ENCODE results near the gene GPR55. TPM values are rescaled to one million over a fixed set of nuclear protein-coding genes. Genes with fewer than 3 reads are reported as not detected.
"Not testable (repeated sequence)": the region's sequence is repeated elsewhere in the genome, so short reads cannot be mapped to it uniquely, and the experiment has no call there.

Gene GPR55
- total RNA-seq, 2 donors from 2014 or later, result not detected

DNA sequence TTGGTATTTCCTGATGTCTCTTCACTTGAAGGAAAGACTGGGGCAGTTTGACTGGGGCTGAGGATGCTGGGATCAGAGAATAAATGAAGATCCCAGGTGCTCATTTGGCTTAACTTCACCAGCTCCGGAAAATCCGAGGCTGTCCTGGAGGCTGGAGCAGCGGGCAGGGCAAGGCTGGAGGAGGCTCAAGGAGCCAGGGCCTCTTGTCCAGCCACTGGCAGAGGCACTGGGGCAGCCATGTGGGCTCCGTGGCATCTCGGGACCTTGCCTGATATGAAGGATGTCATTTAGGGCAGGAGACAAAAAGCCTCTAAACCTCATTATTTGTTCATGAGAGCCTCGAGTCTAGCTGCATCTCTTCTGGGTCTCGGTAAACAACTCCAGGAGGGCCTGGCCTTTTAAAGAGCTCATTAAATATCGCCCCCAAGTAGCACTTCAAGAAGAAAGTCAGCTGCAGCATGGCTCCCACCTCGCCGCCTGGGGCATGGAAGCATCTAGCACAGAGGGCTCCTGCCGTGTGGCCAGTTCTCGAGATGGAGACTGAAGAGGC is 13.5 kb upstream of the GPR55 start:
- no peak for ATAC-seq (ENCODE audit: insufficient number of reproducible peaks, low FRiP score, low read depth)
- no peaks in the 10 kb centered on the region for H3K4me1 ChIP-seq (ENCODE audit: control insufficient read depth in 1 of 2, low read depth in 2 of 2)
- H3K36me3 ChIP-seq, result no peaks in the 10 kb centered on the region
- no peak overlapping the region for H3K27ac ChIP-seq
- no peak for DNase-seq (ENCODE audit: low spot score)
- no peaks in the 10 kb centered on the region for H3K27me3 ChIP-seq (replicated peaks; ENCODE audit: insufficient read depth)
- peaks cover 9% of the 10 kb centered on the region for H3K9me3 ChIP-seq
- H3K4me3 ChIP-seq, result no peak overlapping the region
- TF ChIP-seq, protein P1, sequence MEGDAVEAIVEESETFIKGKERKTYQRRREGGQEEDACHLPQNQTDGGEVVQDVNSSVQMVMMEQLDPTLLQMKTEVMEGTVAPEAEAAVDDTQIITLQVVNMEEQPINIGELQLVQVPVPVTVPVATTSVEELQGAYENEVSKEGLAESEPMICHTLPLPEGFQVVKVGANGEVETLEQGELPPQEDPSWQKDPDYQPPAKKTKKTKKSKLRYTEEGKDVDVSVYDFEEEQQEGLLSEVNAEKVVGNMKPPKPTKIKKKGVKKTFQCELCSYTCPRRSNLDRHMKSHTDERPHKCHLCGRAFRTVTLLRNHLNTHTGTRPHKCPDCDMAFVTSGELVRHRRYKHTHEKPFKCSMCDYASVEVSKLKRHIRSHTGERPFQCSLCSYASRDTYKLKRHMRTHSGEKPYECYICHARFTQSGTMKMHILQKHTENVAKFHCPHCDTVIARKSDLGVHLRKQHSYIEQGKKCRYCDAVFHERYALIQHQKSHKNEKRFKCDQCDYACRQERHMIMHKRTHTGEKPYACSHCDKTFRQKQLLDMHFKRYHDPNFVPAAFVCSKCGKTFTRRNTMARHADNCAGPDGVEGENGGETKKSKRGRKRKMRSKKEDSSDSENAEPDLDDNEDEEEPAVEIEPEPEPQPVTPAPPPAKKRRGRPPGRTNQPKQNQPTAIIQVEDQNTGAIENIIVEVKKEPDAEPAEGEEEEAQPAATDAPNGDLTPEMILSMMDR (IDR thresholded peaks at IDR 0.05), result no peak

DNA sequence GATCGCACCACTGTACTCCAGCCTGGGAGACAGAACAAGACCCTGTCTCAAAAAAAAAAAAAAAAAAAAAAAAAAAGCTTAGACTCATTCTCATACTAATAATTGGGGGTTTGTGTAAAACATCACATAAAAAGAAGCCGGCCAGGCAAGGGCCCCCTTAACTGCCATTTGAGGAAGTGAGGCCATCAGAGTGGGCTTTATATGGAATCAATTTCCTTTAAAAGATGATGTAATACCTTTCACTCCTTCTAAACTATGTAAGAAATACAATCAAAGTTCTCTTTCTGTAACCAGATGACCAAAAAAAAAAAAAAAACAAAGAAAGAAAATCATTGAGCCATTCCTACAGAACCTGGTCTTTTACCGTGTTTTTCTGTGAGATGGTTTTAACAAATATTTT is 13.1 kb upstream of the GPR55 start:
- ATAC-seq (ENCODE audit: insufficient number of reproducible peaks, low FRiP score, low read depth) (no peak), DNase-seq (ENCODE audit: low spot score) (no peak)
- Histone ChIP-seq H3K36me3 (no peaks in the 10 kb centered on the region), H3K27me3 (replicated peaks; ENCODE audit: insufficient read depth) (no peaks in the 10 kb centered on the region), H3K4me1 (ENCODE audit: control insufficient read depth in 1 of 2, low read depth in 2 of 2) (no peaks in the 10 kb centered on the region), H3K9me3 (peaks cover 9% of the 10 kb centered on the region), H3K4me3 (no peak overlapping the region), H3K27ac (no peak overlapping the region)
- TF ChIP-seq, protein P1 (IDR thresholded peaks at IDR 0.05), result no peak

DNA sequence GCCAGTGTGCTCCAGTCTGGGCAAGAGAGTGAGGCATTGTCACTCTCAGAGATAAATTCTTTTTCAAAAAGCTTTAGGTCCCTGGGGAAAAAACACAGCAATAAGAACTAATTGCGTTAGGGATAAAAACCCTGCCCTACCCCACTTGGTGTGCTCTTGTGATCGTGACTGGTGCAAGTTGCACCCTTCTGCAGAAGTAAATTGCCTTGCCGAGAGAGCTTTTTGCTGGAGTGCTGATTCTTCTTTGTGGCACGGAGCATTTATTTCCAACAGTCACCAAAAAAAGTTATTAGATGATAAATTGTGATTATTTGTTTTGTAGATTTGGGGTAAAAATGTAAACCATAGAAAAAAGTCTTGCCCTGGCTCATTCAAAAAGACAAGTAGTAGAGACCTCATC is 12.3 kb upstream of the GPR55 start:
- ATAC-seq (ENCODE audit: insufficient number of reproducible peaks, low FRiP score, low read depth), result no peak
- H3K9me3 ChIP-seq, result peaks cover 9% of the 10 kb centered on the region
- TF ChIP-seq, protein P1 (IDR thresholded peaks at IDR 0.05), result no peak
- H3K27ac ChIP-seq, result no peak overlapping the region
- H3K27me3 ChIP-seq (replicated peaks; ENCODE audit: insufficient read depth), result no peaks in the 10 kb centered on the region
- peaks cover 0 to 5% of the 10 kb centered on the region in 2 donors for H3K4me1 ChIP-seq (ENCODE audit: control insufficient read depth in 1 of 2, low read depth in 2 of 2)
- no peak for DNase-seq (ENCODE audit: low spot score)
- no peaks in the 10 kb centered on the region for H3K36me3 ChIP-seq
- no peak overlapping the region for H3K4me3 ChIP-seq

DNA sequence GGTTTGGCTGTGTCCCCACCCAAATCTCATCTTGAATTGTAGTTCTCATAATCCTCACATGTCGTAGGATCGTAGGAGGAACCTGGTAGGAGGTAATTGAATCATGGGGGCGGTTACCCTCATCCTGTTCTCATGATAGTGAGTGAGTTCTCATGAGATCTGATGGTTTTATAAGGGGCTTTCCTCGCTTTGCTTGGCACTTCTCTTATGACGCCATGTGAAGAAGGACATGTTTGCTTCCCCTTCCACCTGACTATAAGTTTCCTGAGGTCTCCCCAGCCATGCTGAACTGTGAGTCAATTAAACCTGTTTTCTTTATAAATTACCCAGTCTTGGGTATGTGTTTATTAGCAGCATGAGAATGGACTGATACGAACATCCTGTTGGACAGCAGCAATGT is 11.2 kb upstream of the GPR55 start:
- not testable (repeated sequence) for H3K27ac ChIP-seq; H3K4me1 ChIP-seq (ENCODE audit: control insufficient read depth in 1 of 2, low read depth in 2 of 2); ATAC-seq (ENCODE audit: insufficient number of reproducible peaks, low FRiP score, low read depth); DNase-seq (ENCODE audit: low spot score); H3K4me3 ChIP-seq; H3K36me3 ChIP-seq; H3K27me3 ChIP-seq (replicated peaks; ENCODE audit: insufficient read depth); H3K9me3 ChIP-seq

DNA sequence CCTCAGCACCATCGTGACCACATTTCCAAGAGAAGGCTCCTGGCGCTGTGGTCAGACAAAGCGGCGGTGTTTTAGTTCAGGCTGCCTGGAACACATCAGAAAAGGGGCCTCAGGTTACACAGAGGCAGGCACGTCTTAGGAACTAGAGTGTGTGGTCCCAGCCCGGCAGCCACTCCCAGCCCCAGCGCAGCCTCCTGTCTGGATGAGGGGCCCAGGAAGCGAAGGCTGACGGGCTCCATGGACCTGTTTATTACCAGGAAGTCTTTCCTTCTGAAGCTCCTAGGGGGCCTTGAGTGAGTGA is 10.0 kb upstream of the GPR55 start:
- peaks cover 9% of the 10 kb centered on the region for H3K9me3 ChIP-seq

More for the DNA sequence above, 10.0 kb upstream of the GPR55 start:
- ATAC-seq (ENCODE audit: insufficient number of reproducible peaks, low FRiP score, low read depth) (no peak), DNase-seq (ENCODE audit: low spot score) (no peak)
- H3K4me1 ChIP-seq (ENCODE audit: control insufficient read depth in 1 of 2, low read depth in 2 of 2), result peaks cover 0 to 8% of the 10 kb centered on the region in 2 donors
- H3K27me3 ChIP-seq (replicated peaks; ENCODE audit: insufficient read depth), result no peaks in the 10 kb centered on the region
- TF ChIP-seq, protein P1 (IDR thresholded peaks at IDR 0.05), result no peak
- no peak overlapping the region for H3K4me3 ChIP-seq
- no peak overlapping the region for H3K27ac ChIP-seq
- no peaks in the 10 kb centered on the region for H3K36me3 ChIP-seq
